Caki2 (cell line): Measurements from ENCODE around the gene ARRDC1. TPM values are rescaled to one million over a fixed set of nuclear protein-coding genes. Genes with fewer than 3 reads are reported as not detected.
"Not testable (repeated sequence)": the region's sequence is repeated elsewhere in the genome, so short reads cannot be mapped to it uniquely, and the experiment has no call there.

Experiments used
- DNase-seq: peaks from one replicate; pipeline ENCODE4 v3.0.0-alpha.2; 2015; ENCODE audit warnings: low read depth
- in situ Hi-C: cut with HindIII; loops from 2 replicates; pipeline ENCODE4 v1.10.0; 2016; ENCODE audit warnings: low sequenced_read_pairs, low pct_unique_long_range_greater_than_20kb, mixed read lengths
- total RNA-seq: library from RNA; depleted of rRNA; stranded (reverse); fragments of >200 nt; shearing (Covaris generic); gene quantifications from 2 replicates; pipeline ENCODE4 v1.2.3, GENCODE V29; 2014; ENCODE audit warnings: low replicate concordance

ARRDC1 gene
- total RNA-seq, 1 experiment from 2014 or later, result 54.7 TPM

GRCh38 chr9:137581361-137582285 is 23.9 kb upstream of the ARRDC1 start:
- no peak for DNase-seq
- in situ Hi-C loops, result no loop called here

DNA sequence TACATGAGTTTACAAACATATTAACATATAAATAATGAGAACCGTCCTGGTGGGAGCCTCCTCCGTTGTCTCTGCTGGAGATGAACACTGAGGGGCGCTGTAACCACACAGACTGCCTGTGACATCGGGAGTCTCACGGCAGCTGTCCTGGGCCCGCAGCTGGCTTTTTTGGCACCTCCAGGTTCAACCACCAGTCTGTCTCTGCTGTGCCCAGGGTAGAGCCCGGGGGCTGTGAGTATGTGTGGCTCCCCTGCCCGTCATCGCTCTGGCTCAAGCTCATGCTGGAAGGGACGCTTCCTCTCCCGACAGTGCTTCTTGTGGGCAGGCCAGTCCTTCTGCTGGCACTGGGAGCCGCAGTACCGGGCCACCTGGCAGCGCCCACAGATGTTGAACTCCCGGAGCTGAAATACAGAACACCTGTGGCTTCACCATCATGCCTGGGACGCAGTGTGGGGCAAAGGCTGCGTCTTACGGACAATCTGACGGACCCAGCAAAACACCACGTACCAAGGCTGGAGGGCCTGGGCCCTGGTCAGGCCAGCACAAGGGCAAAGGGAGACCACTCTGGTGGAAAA is 23.1 kb upstream of the ARRDC1 start:
- in situ Hi-C loops, result no loop called here
- no peak for DNase-seq

GRCh38 chr9:137583347-137583746 is 22.1 kb upstream of the ARRDC1 start:
- DNase-seq, result no peak
- in situ Hi-C loops, result no loop called here

- in situ Hi-C loops, result no loop called here
- no peak for DNase-seq
Observed at GRCh38 chr9:137583957-137584356, 21.5 kb upstream of the ARRDC1 start.

DNA sequence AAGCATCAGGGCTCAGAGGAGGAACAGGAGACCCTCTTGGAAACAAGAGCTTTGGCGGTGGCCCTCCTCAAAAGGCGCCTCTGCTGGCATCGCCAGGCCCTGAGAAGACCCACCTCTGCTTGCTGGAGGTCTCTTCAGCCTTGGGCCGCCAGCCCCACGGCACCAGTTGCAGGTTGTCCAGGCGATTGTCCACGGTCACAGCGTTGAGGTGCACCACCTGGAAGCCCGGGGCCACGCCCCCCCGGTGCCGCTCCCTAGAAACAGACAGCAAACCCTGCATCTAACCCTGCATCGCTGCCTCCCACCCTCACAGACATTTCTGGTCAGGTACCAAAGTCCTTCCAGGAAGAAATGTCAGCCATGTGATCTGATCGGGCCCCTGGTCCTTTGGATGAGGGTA is 18.6 kb upstream of the ARRDC1 start:
- no peak for DNase-seq
- in situ Hi-C loops, result no loop called here

DNA sequence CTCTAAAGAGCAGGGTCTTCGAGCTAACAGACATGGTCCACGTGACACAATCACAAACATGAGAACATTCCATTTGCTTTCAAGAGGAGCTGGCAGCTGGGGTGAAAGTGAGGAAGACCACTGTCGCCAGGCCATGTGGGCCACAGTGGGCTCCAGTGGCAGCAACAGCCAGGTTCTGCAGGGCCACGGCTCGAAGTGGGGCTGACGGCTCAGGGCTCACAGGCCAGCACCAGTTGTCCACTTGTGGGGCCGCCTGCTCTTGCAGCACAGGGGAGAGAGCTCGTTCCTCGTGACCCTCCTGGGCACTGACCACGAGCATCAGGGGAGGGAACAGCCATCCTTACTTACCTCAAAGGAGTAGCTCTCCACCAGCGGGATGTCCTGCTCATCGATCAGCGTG is 17.2 kb upstream of the ARRDC1 start:
- no peak for DNase-seq
- in situ Hi-C loops, result no loop called here

- DNase-seq, result no peak
- in situ Hi-C loops, result no loop called here
Observed at GRCh38 chr9:137588891-137589290, 16.6 kb upstream of the ARRDC1 start.

- in situ Hi-C loops, result no loop called here
- DNase-seq, result no peak
Observed at GRCh38 chr9:137589441-137590122, 15.9 kb upstream of the ARRDC1 start.

- in situ Hi-C loops, result no loop called here
- DNase-seq, result no peak
Observed at GRCh38 chr9:137590123-137590468, 15.4 kb upstream of the ARRDC1 start.

- DNase-seq, result peak; percentile 73
- in situ Hi-C loops, result no loop called here
Observed at GRCh38 chr9:137590469-137591383, 14.8 kb upstream of the ARRDC1 start, which contains the start of gene ZMYND19. Gene ZMYND19 (minus strand): TSS chr9:137590512. CDS start chr9:137590263, 249 bp downstream.

- no peak for DNase-seq
- in situ Hi-C loops, result no loop called here
Observed at GRCh38 chr9:137592767-137593166, 12.7 kb upstream of the ARRDC1 start.

DNA sequence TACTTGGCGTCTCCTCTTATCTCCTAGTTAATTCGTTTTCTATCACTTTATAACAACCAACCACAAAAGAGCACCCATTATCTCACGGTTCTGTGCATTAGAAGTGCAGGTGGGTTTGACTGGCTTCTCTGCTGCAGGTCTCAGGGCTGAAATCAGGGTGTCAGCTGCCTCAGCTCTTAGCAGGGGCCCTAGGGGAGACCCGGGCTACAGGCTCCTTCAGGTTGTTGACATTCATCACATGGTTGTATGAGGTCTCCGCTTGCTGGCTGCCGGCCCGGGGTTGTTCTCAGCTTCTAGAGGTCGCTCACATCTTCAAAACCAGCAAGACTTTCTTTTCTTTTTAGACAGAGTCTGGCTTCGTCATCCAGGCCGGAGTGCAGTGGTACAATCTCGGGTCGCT is 12.3 kb upstream of the ARRDC1 start:
- DNase-seq, result no peak
- in situ Hi-C loops, result no loop called here

GRCh38 chr9:137596577-137596976 is 8.9 kb upstream of the ARRDC1 start:
- in situ Hi-C loops, DNase-seq: not testable (repeated sequence)

DNA sequence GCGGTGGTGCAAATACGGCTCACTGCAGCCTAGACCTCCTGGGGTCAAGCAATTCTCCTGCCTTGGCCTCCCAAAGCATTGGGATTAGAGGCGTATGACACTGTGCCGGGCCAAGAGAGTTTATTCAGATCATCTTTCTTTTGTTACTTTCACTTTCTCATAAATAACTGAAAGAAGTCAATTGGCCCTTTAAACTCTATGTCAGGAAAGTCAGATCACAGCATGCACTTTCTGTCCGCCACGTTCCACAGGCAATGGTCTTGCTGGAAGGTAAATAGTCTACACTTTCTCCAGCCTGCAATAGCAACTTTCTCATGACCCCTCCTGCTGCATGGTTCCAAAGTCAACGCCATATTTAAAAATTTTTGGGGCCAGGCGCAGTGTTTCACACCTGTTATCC is 6.5 kb upstream of the ARRDC1 start:
- in situ Hi-C loops, result no loop called here
- no peak for DNase-seq

DNA sequence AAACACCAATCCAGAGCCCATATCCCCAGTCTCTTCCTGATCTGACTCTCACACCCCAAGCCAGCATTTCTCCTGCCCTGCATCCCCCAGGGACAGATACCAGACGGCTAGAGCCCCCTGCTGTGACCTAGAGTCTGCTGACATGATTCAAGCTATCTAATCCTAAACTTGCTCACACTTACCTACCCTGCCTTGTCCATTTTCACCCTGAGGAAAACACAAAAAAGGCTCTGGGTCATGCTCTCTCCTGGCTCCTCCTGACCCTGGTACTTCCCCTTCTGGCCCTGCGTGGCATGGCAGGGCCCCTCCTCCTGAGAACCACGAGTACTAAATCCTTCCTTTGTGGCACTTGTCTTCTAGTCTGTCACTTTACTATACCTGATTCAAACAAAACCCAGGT is 2.8 kb upstream of the ARRDC1 start:
- no peak for DNase-seq
- in situ Hi-C loops, result no loop called here

GRCh38 chr9:137603879-137604278 is 1.6 kb upstream of the ARRDC1 start:
- no peak for DNase-seq
- in situ Hi-C loops, result no loop called here

GRCh38 chr9:137604345-137605086 is 970 bp upstream of the ARRDC1 start:
- no peak for DNase-seq
- in situ Hi-C loops, result no loop called here
